KMS-11 (cell line): ENCODE measurements around the gene TRIM58.

Source experiments
- H2AFZ ChIP-seq: fragments of 200-600 bp; sonication (generic); 2 replicates; pipeline ENCODE4 v1.6.1; 2016; ENCODE audit warnings: antibody characterized with exemption, mixed run types, low read depth
- H3K27ac ChIP-seq: fragments of 200-600 bp; sonication (generic); 2 replicates; pipeline ENCODE4 v1.6.1; 2016; ENCODE audit warnings: mild to moderate bottlenecking, mixed run types
- H3K27me3 ChIP-seq: fragments of 200-600 bp; sonication (generic); 2 replicates; pipeline ENCODE4 v1.6.1; 2017; ENCODE audit warnings: mild to moderate bottlenecking, low read depth, mixed run types, moderate library complexity; ENCODE audit not compliant: insufficient read depth
- H3K36me3 ChIP-seq: fragments of 200-600 bp; sonication (generic); 2 replicates; pipeline ENCODE4 v1.6.1; 2017; ENCODE audit warnings: mild to moderate bottlenecking, mixed run types; ENCODE audit not compliant: insufficient read depth
- H3K4me1 ChIP-seq: fragments of 200-600 bp; sonication (generic); 2 replicates; pipeline ENCODE4 v1.6.1; 2016; ENCODE audit warnings: mild to moderate bottlenecking, low read depth, mixed run types; ENCODE audit not compliant: poor library complexity, severe bottlenecking
- H3K4me2 ChIP-seq: fragments of 200-600 bp; sonication (generic); 2 replicates; pipeline ENCODE4 v1.7.0; 2016; ENCODE audit warnings: mild to moderate bottlenecking, mixed run types
- H3K4me3 ChIP-seq: fragments of 200-600 bp; sonication (generic); IDR thresholded peaks from 2 replicates; pipeline ENCODE4 v1.6.1; 2017; ENCODE audit warnings: low read depth, low read length, mixed read lengths; ENCODE audit not compliant: insufficient read depth
- H3K79me2 ChIP-seq: fragments of 200-600 bp; sonication (generic); 2 replicates; pipeline ENCODE4 v1.6.1; 2016; ENCODE audit warnings: low read depth, mixed run types; ENCODE audit not compliant: insufficient read depth
- H3K9ac ChIP-seq: fragments of 200-600 bp; sonication (generic); 2 replicates; pipeline ENCODE4 v1.6.1; 2016; ENCODE audit warnings: mild to moderate bottlenecking, mixed run types
- H4K20me1 ChIP-seq: fragments of 200-600 bp; sonication (generic); 2 replicates; pipeline ENCODE4 v1.6.1; 2016; ENCODE audit warnings: mild to moderate bottlenecking, mixed run types; ENCODE audit not compliant: insufficient read depth
- CTCF ChIP-seq: fragments of 200-600 bp; sonication (generic); conservative IDR thresholded peaks from 2 replicates; pipeline ENCODE4 v1.6.1; 2017; ENCODE audit warnings: low read depth, mild to moderate bottlenecking, antibody characterized with exemption, low read length, moderate library complexity, mixed read lengths

Gene TRIM58

GRCh38 chr1:247841796-247842195 is 15.2 kb upstream of the TRIM58 start, which contains the start of gene OR11L1:
TSS of gene OR11L1 (minus strand) at chr1:247841896. CDS start at chr1:247841896, 0 bp downstream.
- H3K4me2 ChIP-seq: no peak within 1 kb of the TSS
- no peaks in the 10 kb centered on the region for H3K36me3 ChIP-seq
- H2AFZ ChIP-seq: no peak within 1 kb of the TSS
- no peaks in the 10 kb centered on the region for H3K4me1 ChIP-seq
- H3K79me2 ChIP-seq: no peaks in the 10 kb centered on the region
- H3K9ac ChIP-seq: no peak within 1 kb of the TSS
- H3K27me3 ChIP-seq: no peaks in the 10 kb centered on the region
- no peak within 1 kb of the TSS for H3K4me3 ChIP-seq
- no peaks in the 10 kb centered on the region for H4K20me1 ChIP-seq
- no peak within 1 kb of the TSS for H3K27ac ChIP-seq
- TF ChIP-seq CTCF: no peak

GRCh38 chr1:247843411-247843810 is 13.6 kb upstream of the TRIM58 start:
- no peak overlapping the region for H3K4me2 ChIP-seq
- H2AFZ ChIP-seq: no peak overlapping the region
- no peaks in the 10 kb centered on the region for H4K20me1 ChIP-seq
- no peaks in the 10 kb centered on the region for H3K4me1 ChIP-seq
- H3K4me3 ChIP-seq: no peak overlapping the region
- no peak overlapping the region for H3K9ac ChIP-seq
- no peaks in the 10 kb centered on the region for H3K27me3 ChIP-seq
- TF ChIP-seq CTCF: no peak
- no peaks in the 10 kb centered on the region for H3K36me3 ChIP-seq
- no peaks in the 10 kb centered on the region for H3K79me2 ChIP-seq
- H3K27ac ChIP-seq: no peak overlapping the region

GRCh38 chr1:247845011-247845692 is 11.8 kb upstream of the TRIM58 start:
- Histone ChIP-seq H2AFZ (no peak overlapping the region), H3K4me2 (no peak overlapping the region), H3K4me3 (no peak overlapping the region), H3K27me3 (no peaks in the 10 kb centered on the region), H3K27ac (no peak overlapping the region), H3K9ac (no peak overlapping the region), H3K79me2 (no peaks in the 10 kb centered on the region), H3K36me3 (no peaks in the 10 kb centered on the region), H4K20me1 (no peaks in the 10 kb centered on the region), H3K4me1 (no peaks in the 10 kb centered on the region)
- TF ChIP-seq CTCF: no peak

GRCh38 chr1:247845693-247846017 is 11.3 kb upstream of the TRIM58 start:
- no peak overlapping the region for H3K27ac ChIP-seq
- H3K4me1 ChIP-seq: no peaks in the 10 kb centered on the region
- H2AFZ ChIP-seq: no peak overlapping the region
- H3K36me3 ChIP-seq: no peaks in the 10 kb centered on the region
- no peak for TF ChIP-seq CTCF
- H3K4me2 ChIP-seq: no peak overlapping the region
- no peaks in the 10 kb centered on the region for H3K27me3 ChIP-seq
- no peaks in the 10 kb centered on the region for H3K79me2 ChIP-seq
- no peak overlapping the region for H3K9ac ChIP-seq
- H3K4me3 ChIP-seq: no peak overlapping the region
- H4K20me1 ChIP-seq: no peaks in the 10 kb centered on the region
